ENCODE data around the gene SHANK1.

GRCh38 chr19:50735869-50736268 lies 16.3 kb upstream of the SHANK1 start:
- TF ChIP-seq CTCF (IDR thresholded peaks at IDR 0.05; ENCODE audit: low read depth, low read length), result no peak
- TF ChIP-seq EZH2phosphoT487 (IDR thresholded peaks at IDR 0.05; ENCODE audit: low read depth), result no peak
